Right lobe of liver (tissue), 6 donors: ENCODE measurements around the gene IBTK. TPM values are rescaled to one million over a fixed set of nuclear protein-coding genes. Genes with fewer than 3 reads are reported as not detected.

Experiments used
- ATAC-seq, 4 donors: fragments of 200-7000 bp; cut with Tn5 transposase; one replicate each; pipeline ENCODE4 v1.9.1; 2020; ENCODE audit warnings: mild to moderate bottlenecking in 4 of 4, moderate library complexity in 4 of 4
- DNase-seq, 3 donors: peaks; one replicate each; pipeline ENCODE4 v3.0.0-alpha.2; 2020
- H3K27ac ChIP-seq, 3 donors: fragments of 200-600 bp; one replicate each; pipeline ENCODE4 v1.8.0; 2022
- H3K27me3 ChIP-seq, 2 donors: fragments of 200-600 bp; one replicate each; pipeline ENCODE4 v1.8.0; 2022
- H3K36me3 ChIP-seq, 4 donors: fragments of 200-600 bp; sonication (generic) in 1 of 4; one replicate each; pipeline versions ENCODE4 v1.5.1 to v1.8.0; 2017 to 2022; ENCODE audit warnings: control low read depth in 1 of 4
- H3K4me1 ChIP-seq, 4 donors: fragments of 200-600 bp; sonication (generic) in 1 of 4; one replicate each; pipeline versions ENCODE4 v1.5.1 to v1.8.0; 2017 to 2022; ENCODE audit warnings: control low read depth in 1 of 4
- H3K4me3 ChIP-seq, 3 donors: fragments of 200-600 bp; one replicate each; pipeline ENCODE4 v1.8.0; 2022
- H3K9me3 ChIP-seq, 4 donors: fragments of 200-600 bp; sonication (generic) in 1 of 4; one replicate each; pipeline versions ENCODE4 v1.5.1 to v1.8.0; 2017 to 2022; ENCODE audit warnings: control low read depth in 1 of 4
- POLR2A ChIP-seq: fragments of 450-650 bp; IDR thresholded peaks from one replicate; pipeline ENCODE4 v1.6.1; 2017; ENCODE audit warnings: antibody characterized with exemption, mild to moderate bottlenecking
- WGBS: methylation state at CpG from one replicate; pipeline ENCODE4 v1.1.6; 2018; ENCODE audit warnings: low coverage, low lambda C conversion rate; ENCODE audit not compliant: insufficient coverage; ENCODE audit errors: missing lambda C conversion rate; 5-methylcytosine and 5-hydroxymethylcytosine counted together
- intact Hi-C, 2 donors: fragments of 100-400 bp; cut with DNase I; formaldehyde crosslinking; loops; one replicate each; pipeline versions ENCODE4 v1.11.2 to v1.14.1; 2022
- total RNA-seq, 6 experiments: library from RNA; depleted of rRNA in 2 of 6; stranded (reverse); fragments of >200 nt in 2 of 6; fragmentation: NEBNext Ultra II Directional in 3 of 6; extraction: Animal tissue kit (Norgen Biotek cat#: 25700) in 3 of 6; gene quantifications; one replicate each; pipeline versions ENCODE4 v1.1.0 to v1.2.4, GENCODE V29; 2016 to 2023
- TF ChIP-seq, protein P1 (sequence below), 4 donors: fragments of 200-600 bp in 3 of 4; fragments of 450-650 bp in 1 of 4; IDR thresholded peaks; one replicate each; pipeline versions ENCODE4 v1.5.1 to v1.8.0; 2016 to 2022; ENCODE audit warnings: antibody characterized with exemption in 4 of 4, mild to moderate bottlenecking in 2 of 4
- donor health status: DM: no; HTN: yes; CAD: no.
- donor health status: DM: no; HTN: no; CAD: no.
- donor health status: DM: no; HTN: no; CAD: no.
- donor health status: DM: no; HTN: yes; CAD: no.
- donor health status: DM: no; HTN: yes; CAD: no.

The IBTK gene
- total RNA-seq, 6 experiments from 2014 or later: 24.9 to 44.5 (median 28.9) TPM

GRCh38 chr6:82220167-82220566 is 27.4 kb downstream of the IBTK start:
- 100% methylated on average over 2 of the region's 2 CpGs for WGBS
- DNase-seq: no peak
- Histone ChIP-seq H3K9me3 (no peaks in the 10 kb centered on the region), H3K27ac (no peak overlapping the region), H3K36me3 (peaks cover 0 to 87% (median 17%) of the 10 kb centered on the region in 4 donors), H3K4me1 (no peaks in the 10 kb centered on the region), H3K4me3 (no peak overlapping the region), H3K27me3 (no peaks in the 10 kb centered on the region)
- no peak for ATAC-seq
- intact Hi-C loops: no loop called here
- no peak for TF ChIP-seq POLR2A
- TF ChIP-seq, protein P1, sequence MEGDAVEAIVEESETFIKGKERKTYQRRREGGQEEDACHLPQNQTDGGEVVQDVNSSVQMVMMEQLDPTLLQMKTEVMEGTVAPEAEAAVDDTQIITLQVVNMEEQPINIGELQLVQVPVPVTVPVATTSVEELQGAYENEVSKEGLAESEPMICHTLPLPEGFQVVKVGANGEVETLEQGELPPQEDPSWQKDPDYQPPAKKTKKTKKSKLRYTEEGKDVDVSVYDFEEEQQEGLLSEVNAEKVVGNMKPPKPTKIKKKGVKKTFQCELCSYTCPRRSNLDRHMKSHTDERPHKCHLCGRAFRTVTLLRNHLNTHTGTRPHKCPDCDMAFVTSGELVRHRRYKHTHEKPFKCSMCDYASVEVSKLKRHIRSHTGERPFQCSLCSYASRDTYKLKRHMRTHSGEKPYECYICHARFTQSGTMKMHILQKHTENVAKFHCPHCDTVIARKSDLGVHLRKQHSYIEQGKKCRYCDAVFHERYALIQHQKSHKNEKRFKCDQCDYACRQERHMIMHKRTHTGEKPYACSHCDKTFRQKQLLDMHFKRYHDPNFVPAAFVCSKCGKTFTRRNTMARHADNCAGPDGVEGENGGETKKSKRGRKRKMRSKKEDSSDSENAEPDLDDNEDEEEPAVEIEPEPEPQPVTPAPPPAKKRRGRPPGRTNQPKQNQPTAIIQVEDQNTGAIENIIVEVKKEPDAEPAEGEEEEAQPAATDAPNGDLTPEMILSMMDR (IDR thresholded peaks at IDR 0.05): no peak

DNA sequence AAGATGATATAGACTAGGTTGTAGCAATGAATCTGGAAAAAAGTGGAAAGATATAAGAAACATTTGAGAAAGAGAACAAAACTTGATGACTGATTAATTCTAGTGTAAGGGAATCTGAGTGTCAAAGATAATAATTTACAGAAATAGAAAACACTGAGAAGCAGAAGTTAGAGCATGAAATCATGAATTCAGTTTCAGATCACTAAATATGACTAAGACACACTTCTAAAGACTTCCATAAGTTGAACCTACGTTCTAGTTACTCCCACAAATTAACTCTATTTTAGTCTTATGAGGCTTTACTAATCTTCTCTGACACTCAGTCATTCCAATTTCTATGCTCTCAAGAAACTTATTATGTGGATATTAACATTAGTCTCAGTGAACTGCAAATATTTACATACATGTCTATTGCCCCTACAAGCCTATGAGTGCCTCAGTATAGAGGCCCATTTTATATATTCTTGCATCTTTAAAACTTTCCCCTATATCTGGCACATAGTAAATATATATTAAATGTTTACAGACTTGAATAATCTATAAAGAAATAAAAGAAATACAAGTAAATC is 30.4 kb downstream of the IBTK start:
- H3K4me3 ChIP-seq: no peak overlapping the region
- no peak overlapping the region for H3K27ac ChIP-seq
- 64% methylated on average over 1 of the region's 1 CpG for WGBS
- H3K27me3 ChIP-seq: no peaks in the 10 kb centered on the region
- H3K36me3 ChIP-seq: peaks cover 0 to 79% (median 13%) of the 10 kb centered on the region in 4 donors
- no peaks in the 10 kb centered on the region for H3K4me1 ChIP-seq
- no peaks in the 10 kb centered on the region for H3K9me3 ChIP-seq
- peak in 2 of 4 donors; percentile 17 to 35 for ATAC-seq
- TF ChIP-seq, protein P1 (IDR thresholded peaks at IDR 0.05): no peak
- TF ChIP-seq POLR2A: no peak
- DNase-seq: no peak
- intact Hi-C loops: no loop called here

DNA sequence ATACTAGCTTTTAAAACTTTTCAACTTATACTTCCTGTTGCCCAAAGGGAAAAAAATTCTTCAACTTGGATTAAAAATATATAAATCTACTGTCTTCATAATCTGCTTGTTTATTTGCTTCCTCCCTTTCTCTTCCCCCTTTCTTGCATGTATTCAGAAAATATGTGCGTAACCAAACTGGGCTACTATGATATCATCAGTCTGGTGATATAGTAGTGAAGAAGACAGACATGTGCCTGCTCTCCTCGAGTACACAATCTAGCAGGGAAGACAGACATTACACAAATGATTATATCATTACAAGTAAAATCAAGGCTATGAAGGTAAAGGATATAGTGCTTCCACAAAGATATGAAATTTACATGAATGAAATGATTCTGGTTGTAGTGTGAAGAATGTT is 31.0 kb downstream of the IBTK start:
- no peak overlapping the region for H3K4me3 ChIP-seq
- H3K4me1 ChIP-seq: no peaks in the 10 kb centered on the region
- ATAC-seq (peak in 2 of 4 donors; percentile 23 to 55), DNase-seq (no peak)
- 52% methylated on average over 2 of the region's 2 CpGs for WGBS
- H3K36me3 ChIP-seq: peaks cover 0 to 74% (median 15%) of the 10 kb centered on the region in 4 donors
- H3K27ac ChIP-seq: no peak overlapping the region
- intact Hi-C loops: no loop called here
- H3K27me3 ChIP-seq: no peaks in the 10 kb centered on the region
- H3K9me3 ChIP-seq: no peaks in the 10 kb centered on the region
- TF ChIP-seq, protein P1 (IDR thresholded peaks at IDR 0.05): no peak
- TF ChIP-seq POLR2A: no peak

DNA sequence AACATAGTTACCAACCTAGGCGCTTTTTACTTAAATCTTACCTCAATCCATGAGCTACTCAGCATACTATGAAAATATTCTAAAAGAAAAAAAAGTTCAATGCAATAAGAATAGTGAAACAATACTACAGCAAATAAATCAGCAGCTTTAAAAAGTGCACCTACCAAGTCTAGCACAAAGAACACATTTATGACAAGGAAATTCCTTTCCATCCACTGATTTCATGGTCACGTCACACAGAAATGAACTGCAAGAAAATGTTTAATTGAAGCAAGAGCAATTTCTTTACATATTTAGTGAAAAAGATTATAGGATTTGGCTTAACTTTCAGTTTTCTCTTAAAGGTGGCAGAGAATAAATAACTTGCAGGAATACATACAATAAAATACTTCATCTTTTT is 36.2 kb downstream of the IBTK start:
- Histone ChIP-seq H3K9me3 (no peaks in the 10 kb centered on the region), H3K4me1 (no peaks in the 10 kb centered on the region), H3K4me3 (no peak overlapping the region), H3K27me3 (no peaks in the 10 kb centered on the region), H3K27ac (no peak overlapping the region), H3K36me3 (peaks cover 0 to 57% (median 29%) of the 10 kb centered on the region in 4 donors)
- WGBS: 97% methylated on average over 2 of the region's 2 CpGs
- no peak for ATAC-seq
- intact Hi-C loops: no loop called here
- DNase-seq: no peak
- TF ChIP-seq, protein P1 (IDR thresholded peaks at IDR 0.05): no peak
- TF ChIP-seq POLR2A: no peak
